ENCODE data around the gene AQP3. TPM values are rescaled to one million over a fixed set of nuclear protein-coding genes. Genes with fewer than 3 reads are reported as not detected.

The AQP3 gene
- total and polyA plus RNA-seq, 2 experiments from 2014 or later: 97.1 to 123 TPM

DNA sequence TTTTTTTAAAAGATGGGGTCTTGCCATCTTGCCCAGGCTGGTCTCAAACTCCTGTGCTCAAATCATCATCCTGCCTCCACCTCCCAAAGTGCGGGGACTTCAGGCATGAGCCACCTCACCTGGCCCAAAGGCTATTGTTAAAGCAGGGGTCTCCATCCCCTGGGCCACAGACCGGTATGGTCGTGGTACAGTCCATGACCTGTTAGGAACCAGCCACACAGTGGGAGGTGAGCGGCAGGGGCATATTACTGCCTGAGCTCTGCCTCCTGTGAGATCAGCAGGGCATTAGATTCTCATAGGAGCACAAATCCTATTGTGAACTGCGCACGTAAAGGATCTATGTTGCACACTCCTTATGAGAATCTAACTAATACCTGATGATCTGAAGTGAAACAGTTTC, 33.6 kb upstream of the AQP3 start:
- 89% methylated on average over 6 of the region's 6 CpGs for WGBS (ENCODE audit: low lambda C conversion rate, missing lambda C conversion rate)
- Histone ChIP-seq H2AFZ (no peak overlapping the region), H3K9me2 (replicated peaks; ENCODE audit: insufficient read depth) (no peaks in the 10 kb centered on the region)

DNA sequence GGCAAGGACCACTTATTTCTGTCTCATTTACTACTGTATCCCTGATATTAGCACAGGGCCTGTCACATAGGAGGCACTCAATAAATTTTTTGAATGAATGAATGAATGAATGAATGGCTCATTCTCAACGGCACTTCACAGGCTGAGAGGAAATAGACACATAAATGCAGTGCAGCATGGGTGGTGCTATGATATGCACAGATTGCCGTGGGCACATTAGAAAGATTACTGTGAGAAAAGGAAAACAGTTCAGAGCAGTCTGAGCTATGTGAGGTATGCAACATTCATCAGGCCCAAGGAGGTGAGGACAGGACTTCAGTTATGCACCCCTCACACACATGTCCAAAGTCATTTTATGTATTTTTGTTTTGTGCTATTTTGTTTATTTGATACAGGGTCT, 32.7 kb upstream of the AQP3 start:
- Histone ChIP-seq H4K20me1 (ENCODE audit: insufficient read depth, poor library complexity, severe bottlenecking) (no peaks in the 10 kb centered on the region), H3K27ac (no peak overlapping the region), H3K9me2 (replicated peaks; ENCODE audit: insufficient read depth) (no peaks in the 10 kb centered on the region), H3K9me3 (ENCODE audit: low read depth) (no peaks in the 10 kb centered on the region), H3K4me3 (no peak overlapping the region), H3K79me2 (no peaks in the 10 kb centered on the region), H3K4me2 (no peak overlapping the region), H3K36me3 (replicated peaks; ENCODE audit: insufficient read depth, low read depth) (no peaks in the 10 kb centered on the region), H2AFZ (no peak overlapping the region), H3K4me1 (ENCODE audit: insufficient read depth) (no peaks in the 10 kb centered on the region), H3K27me3 (no peaks in the 10 kb centered on the region)
- DNase-seq (ENCODE audit: low spot score): no peak
- 64% methylated on average over 2 of the region's 2 CpGs for WGBS (ENCODE audit: low lambda C conversion rate, missing lambda C conversion rate)
- TF ChIP-seq, protein P1, sequence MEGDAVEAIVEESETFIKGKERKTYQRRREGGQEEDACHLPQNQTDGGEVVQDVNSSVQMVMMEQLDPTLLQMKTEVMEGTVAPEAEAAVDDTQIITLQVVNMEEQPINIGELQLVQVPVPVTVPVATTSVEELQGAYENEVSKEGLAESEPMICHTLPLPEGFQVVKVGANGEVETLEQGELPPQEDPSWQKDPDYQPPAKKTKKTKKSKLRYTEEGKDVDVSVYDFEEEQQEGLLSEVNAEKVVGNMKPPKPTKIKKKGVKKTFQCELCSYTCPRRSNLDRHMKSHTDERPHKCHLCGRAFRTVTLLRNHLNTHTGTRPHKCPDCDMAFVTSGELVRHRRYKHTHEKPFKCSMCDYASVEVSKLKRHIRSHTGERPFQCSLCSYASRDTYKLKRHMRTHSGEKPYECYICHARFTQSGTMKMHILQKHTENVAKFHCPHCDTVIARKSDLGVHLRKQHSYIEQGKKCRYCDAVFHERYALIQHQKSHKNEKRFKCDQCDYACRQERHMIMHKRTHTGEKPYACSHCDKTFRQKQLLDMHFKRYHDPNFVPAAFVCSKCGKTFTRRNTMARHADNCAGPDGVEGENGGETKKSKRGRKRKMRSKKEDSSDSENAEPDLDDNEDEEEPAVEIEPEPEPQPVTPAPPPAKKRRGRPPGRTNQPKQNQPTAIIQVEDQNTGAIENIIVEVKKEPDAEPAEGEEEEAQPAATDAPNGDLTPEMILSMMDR (IDR thresholded peaks at IDR 0.05; ENCODE audit: poor library complexity): no peak
- TF ChIP-seq EZH2 (IDR thresholded peaks at IDR 0.05; ENCODE audit: borderline replicate concordance) (no peak), EZH2phosphoT487 (IDR thresholded peaks at IDR 0.05; ENCODE audit: low read depth, severe bottlenecking, unreplicated experiment) (no peak)

More for the DNA sequence above, 33.6 kb upstream of the AQP3 start:
- H3K27ac ChIP-seq: no peak overlapping the region
- no peak overlapping the region for H3K4me3 ChIP-seq
- H3K27me3 ChIP-seq: no peaks in the 10 kb centered on the region
- H3K36me3 ChIP-seq (replicated peaks; ENCODE audit: insufficient read depth, low read depth): no peaks in the 10 kb centered on the region
- H3K9me3 ChIP-seq (ENCODE audit: low read depth): no peaks in the 10 kb centered on the region
- TF ChIP-seq, protein P1 (IDR thresholded peaks at IDR 0.05; ENCODE audit: poor library complexity): no peak
- TF ChIP-seq EZH2phosphoT487 (IDR thresholded peaks at IDR 0.05; ENCODE audit: low read depth, severe bottlenecking, unreplicated experiment) (no peak), EZH2 (IDR thresholded peaks at IDR 0.05; ENCODE audit: borderline replicate concordance) (no peak)
- no peaks in the 10 kb centered on the region for H3K4me1 ChIP-seq (ENCODE audit: insufficient read depth)
- H4K20me1 ChIP-seq (ENCODE audit: insufficient read depth, poor library complexity, severe bottlenecking): no peaks in the 10 kb centered on the region
- H3K4me2 ChIP-seq: no peak overlapping the region
- no peaks in the 10 kb centered on the region for H3K79me2 ChIP-seq
- no peak for DNase-seq (ENCODE audit: low spot score)

DNA sequence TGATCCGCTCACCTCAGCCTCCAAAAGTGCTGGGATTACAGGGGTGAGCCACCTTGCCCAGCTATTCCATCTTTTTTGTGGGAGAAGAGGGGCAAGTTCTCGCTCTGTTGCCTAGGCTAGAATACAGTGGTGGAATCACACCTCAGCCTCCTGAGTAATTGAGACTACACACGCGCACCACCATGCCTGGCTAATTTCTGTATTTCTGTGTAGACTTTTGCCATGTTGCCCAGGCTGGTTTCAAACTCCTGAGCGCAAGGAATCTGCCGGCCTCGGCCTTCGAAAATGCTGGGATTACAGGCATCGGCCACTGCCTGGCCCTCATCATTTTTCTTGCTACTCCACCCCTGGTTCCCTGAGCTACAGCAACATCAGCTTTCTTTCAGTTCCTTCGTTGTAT, 29.1 kb upstream of the AQP3 start:
- H4K20me1 ChIP-seq (ENCODE audit: insufficient read depth, poor library complexity, severe bottlenecking): no peaks in the 10 kb centered on the region
- H3K4me1 ChIP-seq (ENCODE audit: insufficient read depth): peaks cover 8% of the 10 kb centered on the region
- no peaks in the 10 kb centered on the region for H3K9me2 ChIP-seq (replicated peaks; ENCODE audit: insufficient read depth)
- H3K4me2 ChIP-seq: no peak overlapping the region
- no peak overlapping the region for H3K4me3 ChIP-seq
- H3K36me3 ChIP-seq (replicated peaks; ENCODE audit: insufficient read depth, low read depth): no peaks in the 10 kb centered on the region
- no peaks in the 10 kb centered on the region for H3K9me3 ChIP-seq (ENCODE audit: low read depth)
- WGBS (ENCODE audit: low lambda C conversion rate, missing lambda C conversion rate): 98% methylated on average over 10 of the region's 10 CpGs
- no peak for DNase-seq (ENCODE audit: low spot score)
- no peak overlapping the region for H3K27ac ChIP-seq
- H2AFZ ChIP-seq: no peak overlapping the region
- peaks cover 20% of the 10 kb centered on the region for H3K79me2 ChIP-seq
- TF ChIP-seq, protein P1 (IDR thresholded peaks at IDR 0.05; ENCODE audit: poor library complexity): no peak
- TF ChIP-seq EZH2phosphoT487 (IDR thresholded peaks at IDR 0.05; ENCODE audit: low read depth, severe bottlenecking, unreplicated experiment) (no peak), EZH2 (IDR thresholded peaks at IDR 0.05; ENCODE audit: borderline replicate concordance) (no peak)
- no peaks in the 10 kb centered on the region for H3K27me3 ChIP-seq

- no peak for DNase-seq (ENCODE audit: low spot score)
- 100% methylated on average over 1 of the region's 1 CpG for WGBS (ENCODE audit: low lambda C conversion rate, missing lambda C conversion rate)
- H3K4me3 ChIP-seq: no peak overlapping the region
- H3K36me3 ChIP-seq (replicated peaks; ENCODE audit: insufficient read depth, low read depth): no peaks in the 10 kb centered on the region
- no peak overlapping the region for H2AFZ ChIP-seq
- H4K20me1 ChIP-seq (ENCODE audit: insufficient read depth, poor library complexity, severe bottlenecking): no peaks in the 10 kb centered on the region
- no peaks in the 10 kb centered on the region for H3K9me3 ChIP-seq (ENCODE audit: low read depth)
- H3K27ac ChIP-seq: no peak overlapping the region
- TF ChIP-seq EZH2phosphoT487 (IDR thresholded peaks at IDR 0.05; ENCODE audit: low read depth, severe bottlenecking, unreplicated experiment) (no peak), EZH2 (IDR thresholded peaks at IDR 0.05; ENCODE audit: borderline replicate concordance) (no peak)
- TF ChIP-seq, protein P1 (IDR thresholded peaks at IDR 0.05; ENCODE audit: poor library complexity): no peak
- peaks cover 20% of the 10 kb centered on the region for H3K79me2 ChIP-seq
- peaks cover 8% of the 10 kb centered on the region for H3K4me1 ChIP-seq (ENCODE audit: insufficient read depth)
- H3K4me2 ChIP-seq: no peak overlapping the region
- no peaks in the 10 kb centered on the region for H3K9me2 ChIP-seq (replicated peaks; ENCODE audit: insufficient read depth)
- H3K27me3 ChIP-seq: no peaks in the 10 kb centered on the region
Measured at GRCh38 chr9:33475357-33475756, 28.0 kb upstream of the AQP3 start.
